Liver (tissue), 9 donors: ENCODE measurements around the gene WDCP. TPM values are rescaled to one million over a fixed set of nuclear protein-coding genes. Genes with fewer than 3 reads are reported as not detected.

Experiments
- DNase-seq: peaks from one replicate; pipeline ENCODE4 v3.0.0-alpha.2; 2017; ENCODE audit warnings: low spot score
- H3K27ac ChIP-seq, 2 donors: one replicate each; pipeline ENCODE4 v1.7.0; 2013; ENCODE audit warnings: inconsistent platforms in 2 of 2, low read length in 2 of 2, control low read depth in 1 of 2, low read depth in 1 of 2, mild to moderate bottlenecking in 1 of 2
- H3K27me3 ChIP-seq, 4 donors: one replicate each; pipeline versions ENCODE4 v1.6.1 to v1.7.0; 2013; ENCODE audit warnings: low read length in 3 of 4, inconsistent platforms in 1 of 4, mild to moderate bottlenecking in 1 of 4, moderate library complexity in 1 of 4; ENCODE audit not compliant: control insufficient read depth in 4 of 4, insufficient read depth in 4 of 4
- H3K36me3 ChIP-seq, 4 donors: one replicate each; pipeline versions ENCODE4 v1.6.1 to v1.7.0; 2013; ENCODE audit warnings: low read length in 3 of 4, mild to moderate bottlenecking in 3 of 4, low read depth in 1 of 4, moderate library complexity in 1 of 4; ENCODE audit not compliant: control insufficient read depth in 4 of 4, insufficient read depth in 3 of 4
- H3K4me1 ChIP-seq, 4 donors: one replicate each; pipeline versions ENCODE4 v1.6.1 to v1.7.0; 2013; ENCODE audit warnings: low read length in 3 of 4, mild to moderate bottlenecking in 3 of 4, moderate library complexity in 1 of 4; ENCODE audit not compliant: control insufficient read depth in 4 of 4, insufficient read depth in 4 of 4
- H3K4me3 ChIP-seq, 3 donors: one replicate each; pipeline versions ENCODE4 v1.6.1 to v1.7.0; 2013; ENCODE audit warnings: low read length in 3 of 3, control low read depth in 1 of 3, low read depth in 1 of 3, mild to moderate bottlenecking in 1 of 3
- H3K9ac ChIP-seq, 2 donors: one replicate each; pipeline ENCODE4 v1.7.0; 2013; ENCODE audit warnings: low read length in 2 of 2, mild to moderate bottlenecking in 2 of 2, moderate library complexity in 2 of 2, control low read depth in 1 of 2, low read depth in 1 of 2
- H3K9me3 ChIP-seq, 4 donors: one replicate each; pipeline versions ENCODE4 v1.6.1 to v1.7.0; 2013; ENCODE audit warnings: low read length in 3 of 4; ENCODE audit not compliant: control insufficient read depth in 4 of 4
- FOXA1 ChIP-seq: IDR thresholded peaks from 2 replicates; pipeline ENCODE4 v1.6.1; 2016; ENCODE audit warnings: antibody characterized with exemption
- FOXA2 ChIP-seq: IDR thresholded peaks from 2 replicates; pipeline ENCODE4 v1.6.1; 2016; ENCODE audit warnings: antibody characterized with exemption
- GABPA ChIP-seq, 2 donors: IDR thresholded peaks in 1 of 2; conservative IDR thresholded peaks in 1 of 2; 2 replicates each; pipeline ENCODE4 v1.6.1; 2016; ENCODE audit warnings: antibody characterized with exemption in 2 of 2, mild to moderate bottlenecking in 1 of 2, moderate library complexity in 1 of 2
- HNF4A ChIP-seq, 2 donors: conservative IDR thresholded peaks; 2 replicates each; pipeline ENCODE4 v1.6.1; 2016; ENCODE audit warnings: antibody characterized with exemption in 2 of 2, mild to moderate bottlenecking in 2 of 2
- HNF4G ChIP-seq: IDR thresholded peaks from 2 replicates; pipeline ENCODE4 v1.6.1; 2016; ENCODE audit warnings: antibody characterized with exemption
- NR2F2 ChIP-seq: IDR thresholded peaks from 2 replicates; pipeline ENCODE4 v1.6.1; 2016; ENCODE audit warnings: antibody characterized with exemption
- RAD21 ChIP-seq, 2 donors: IDR thresholded peaks; 2 replicates each; pipeline ENCODE4 v1.6.1; 2016; ENCODE audit warnings: antibody characterized with exemption in 2 of 2, mild to moderate bottlenecking in 2 of 2
- RXRA ChIP-seq, 2 donors: IDR thresholded peaks; 2 replicates each; pipeline ENCODE4 v1.6.1; 2017 to 2018; ENCODE audit warnings: antibody characterized with exemption in 2 of 2, mild to moderate bottlenecking in 1 of 2
- SP1 ChIP-seq: IDR thresholded peaks from 2 replicates; pipeline ENCODE4 v1.6.1; 2018; ENCODE audit warnings: antibody characterized with exemption, mild to moderate bottlenecking
- TAF1 ChIP-seq: conservative IDR thresholded peaks from 2 replicates; pipeline ENCODE4 v1.6.1; 2016; ENCODE audit warnings: antibody characterized with exemption, mild to moderate bottlenecking
- YY1 ChIP-seq: IDR thresholded peaks from 2 replicates; pipeline ENCODE4 v1.6.1; 2016; ENCODE audit warnings: antibody characterized with exemption, mild to moderate bottlenecking
- WGBS: extraction: QIAGEN DNeasy Blood & Tissue Kit; methylation state at CpG from one replicate; pipeline ENCODE4 v1.1.7; 2013; 5-methylcytosine and 5-hydroxymethylcytosine counted together
- polyA plus RNA-seq, 2 donors: library from polyadenylated mRNA; stranded (reverse) in 1 of 2; unstranded in 1 of 2; fragments of 200-250 nt in 1 of 2; fragments of >200 nt in 1 of 2; fragmentation: Nextera tagmentation in 1 of 2; extraction: Ambion mirVana in 1 of 2; gene quantifications; one replicate each; pipeline versions ENCODE4 v1.2.1 to v1.2.3, GENCODE V29; 2013 to 2015
- total RNA-seq, 2 donors: library from RNA; depleted of rRNA; stranded (reverse); fragments of >200 nt; gene quantifications; one replicate each; pipeline ENCODE4 v1.2.3, GENCODE V29; 2014
- TF ChIP-seq, protein P1 (sequence below): fragments of 150-350 bp; IDR thresholded peaks from 2 replicates; pipeline ENCODE4 v1.5.1; 2017; ENCODE audit warnings: improper control_type of control experiment, low read depth, low read length; ENCODE audit not compliant: missing input control
- TF ChIP-seq, protein P2 (sequence below): IDR thresholded peaks from 2 replicates; pipeline ENCODE4 v1.6.1; 2016; ENCODE audit warnings: antibody characterized with exemption, mild to moderate bottlenecking
- TF ChIP-seq, protein P3 (sequence below): IDR thresholded peaks from 2 replicates; pipeline ENCODE4 v1.6.1; 2016; ENCODE audit warnings: antibody characterized with exemption
- TF ChIP-seq, protein P4 (sequence below): IDR thresholded peaks from 2 replicates; pipeline ENCODE4 v1.6.1; 2016; ENCODE audit warnings: antibody characterized with exemption
- donor health status: healthy.
- donor health status: healthy.
- donor health status: healthy.
- donor health status: healthy.
- donor health status: healthy.

The WDCP gene
- total and polyA plus RNA-seq, 4 donors: 2.0 to 6.0 (median 4.4) TPM

DNA sequence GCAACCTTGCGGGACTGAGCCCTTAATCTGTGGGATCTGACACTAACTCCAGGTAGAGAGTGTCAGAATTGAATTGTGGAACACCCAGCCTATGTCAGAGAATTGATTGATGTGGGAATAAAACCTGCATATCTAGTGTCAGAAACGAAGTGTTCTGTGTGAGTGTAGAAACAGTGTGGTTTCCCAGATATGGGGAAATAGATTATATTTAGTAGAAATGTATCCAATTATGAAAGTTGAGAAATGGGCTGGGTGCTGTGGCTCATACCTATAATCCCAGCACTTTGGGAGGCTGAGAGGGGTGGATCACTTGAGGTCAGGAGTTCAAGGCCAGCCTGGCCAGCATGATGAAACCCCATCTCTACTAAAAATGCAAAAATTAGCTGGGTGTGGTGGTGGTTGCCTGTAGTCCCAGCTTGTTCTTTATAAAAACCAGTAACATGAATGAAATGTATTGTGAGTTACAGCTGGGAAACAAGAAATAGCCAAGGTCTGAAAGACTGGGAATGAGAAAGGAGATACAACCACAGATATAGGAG lies 41.7 kb upstream of the WDCP start:
- Histone ChIP-seq H3K9me3 (no peaks in the 10 kb centered on the region), H3K4me3 (no peak overlapping the region), H3K36me3 (no peaks in the 10 kb centered on the region), H3K9ac (no peak overlapping the region), H3K4me1 (peaks cover 0 to 12% (median 10%) of the 10 kb centered on the region in 4 donors), H3K27ac (no peak overlapping the region), H3K27me3 (no peaks in the 10 kb centered on the region)
- 45% methylated on average over 2 of the region's 2 CpGs for WGBS
- TF ChIP-seq, protein P1, sequence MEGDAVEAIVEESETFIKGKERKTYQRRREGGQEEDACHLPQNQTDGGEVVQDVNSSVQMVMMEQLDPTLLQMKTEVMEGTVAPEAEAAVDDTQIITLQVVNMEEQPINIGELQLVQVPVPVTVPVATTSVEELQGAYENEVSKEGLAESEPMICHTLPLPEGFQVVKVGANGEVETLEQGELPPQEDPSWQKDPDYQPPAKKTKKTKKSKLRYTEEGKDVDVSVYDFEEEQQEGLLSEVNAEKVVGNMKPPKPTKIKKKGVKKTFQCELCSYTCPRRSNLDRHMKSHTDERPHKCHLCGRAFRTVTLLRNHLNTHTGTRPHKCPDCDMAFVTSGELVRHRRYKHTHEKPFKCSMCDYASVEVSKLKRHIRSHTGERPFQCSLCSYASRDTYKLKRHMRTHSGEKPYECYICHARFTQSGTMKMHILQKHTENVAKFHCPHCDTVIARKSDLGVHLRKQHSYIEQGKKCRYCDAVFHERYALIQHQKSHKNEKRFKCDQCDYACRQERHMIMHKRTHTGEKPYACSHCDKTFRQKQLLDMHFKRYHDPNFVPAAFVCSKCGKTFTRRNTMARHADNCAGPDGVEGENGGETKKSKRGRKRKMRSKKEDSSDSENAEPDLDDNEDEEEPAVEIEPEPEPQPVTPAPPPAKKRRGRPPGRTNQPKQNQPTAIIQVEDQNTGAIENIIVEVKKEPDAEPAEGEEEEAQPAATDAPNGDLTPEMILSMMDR: no peak
- no peak for TF ChIP-seq SP1
- no peak for TF ChIP-seq TAF1
- TF ChIP-seq RXRA (IDR thresholded peaks at IDR 0.05): no peak
- no peak for TF ChIP-seq HNF4G
- no peak for TF ChIP-seq HNF4A (conservative IDR thresholded peaks at IDR 0.05)
- no peak for TF ChIP-seq RAD21 (IDR thresholded peaks at IDR 0.05)
- TF ChIP-seq FOXA1: no peak
- TF ChIP-seq, protein P2, sequence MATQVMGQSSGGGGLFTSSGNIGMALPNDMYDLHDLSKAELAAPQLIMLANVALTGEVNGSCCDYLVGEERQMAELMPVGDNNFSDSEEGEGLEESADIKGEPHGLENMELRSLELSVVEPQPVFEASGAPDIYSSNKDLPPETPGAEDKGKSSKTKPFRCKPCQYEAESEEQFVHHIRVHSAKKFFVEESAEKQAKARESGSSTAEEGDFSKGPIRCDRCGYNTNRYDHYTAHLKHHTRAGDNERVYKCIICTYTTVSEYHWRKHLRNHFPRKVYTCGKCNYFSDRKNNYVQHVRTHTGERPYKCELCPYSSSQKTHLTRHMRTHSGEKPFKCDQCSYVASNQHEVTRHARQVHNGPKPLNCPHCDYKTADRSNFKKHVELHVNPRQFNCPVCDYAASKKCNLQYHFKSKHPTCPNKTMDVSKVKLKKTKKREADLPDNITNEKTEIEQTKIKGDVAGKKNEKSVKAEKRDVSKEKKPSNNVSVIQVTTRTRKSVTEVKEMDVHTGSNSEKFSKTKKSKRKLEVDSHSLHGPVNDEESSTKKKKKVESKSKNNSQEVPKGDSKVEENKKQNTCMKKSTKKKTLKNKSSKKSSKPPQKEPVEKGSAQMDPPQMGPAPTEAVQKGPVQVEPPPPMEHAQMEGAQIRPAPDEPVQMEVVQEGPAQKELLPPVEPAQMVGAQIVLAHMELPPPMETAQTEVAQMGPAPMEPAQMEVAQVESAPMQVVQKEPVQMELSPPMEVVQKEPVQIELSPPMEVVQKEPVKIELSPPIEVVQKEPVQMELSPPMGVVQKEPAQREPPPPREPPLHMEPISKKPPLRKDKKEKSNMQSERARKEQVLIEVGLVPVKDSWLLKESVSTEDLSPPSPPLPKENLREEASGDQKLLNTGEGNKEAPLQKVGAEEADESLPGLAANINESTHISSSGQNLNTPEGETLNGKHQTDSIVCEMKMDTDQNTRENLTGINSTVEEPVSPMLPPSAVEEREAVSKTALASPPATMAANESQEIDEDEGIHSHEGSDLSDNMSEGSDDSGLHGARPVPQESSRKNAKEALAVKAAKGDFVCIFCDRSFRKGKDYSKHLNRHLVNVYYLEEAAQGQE: no peak
- TF ChIP-seq FOXA2: no peak
- TF ChIP-seq, protein P3, sequence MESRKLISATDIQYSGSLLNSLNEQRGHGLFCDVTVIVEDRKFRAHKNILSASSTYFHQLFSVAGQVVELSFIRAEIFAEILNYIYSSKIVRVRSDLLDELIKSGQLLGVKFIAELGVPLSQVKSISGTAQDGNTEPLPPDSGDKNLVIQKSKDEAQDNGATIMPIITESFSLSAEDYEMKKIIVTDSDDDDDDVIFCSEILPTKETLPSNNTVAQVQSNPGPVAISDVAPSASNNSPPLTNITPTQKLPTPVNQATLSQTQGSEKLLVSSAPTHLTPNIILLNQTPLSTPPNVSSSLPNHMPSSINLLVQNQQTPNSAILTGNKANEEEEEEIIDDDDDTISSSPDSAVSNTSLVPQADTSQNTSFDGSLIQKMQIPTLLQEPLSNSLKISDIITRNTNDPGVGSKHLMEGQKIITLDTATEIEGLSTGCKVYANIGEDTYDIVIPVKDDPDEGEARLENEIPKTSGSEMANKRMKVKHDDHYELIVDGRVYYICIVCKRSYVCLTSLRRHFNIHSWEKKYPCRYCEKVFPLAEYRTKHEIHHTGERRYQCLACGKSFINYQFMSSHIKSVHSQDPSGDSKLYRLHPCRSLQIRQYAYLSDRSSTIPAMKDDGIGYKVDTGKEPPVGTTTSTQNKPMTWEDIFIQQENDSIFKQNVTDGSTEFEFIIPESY: no peak
- no peak for TF ChIP-seq NR2F2
- no peak for DNase-seq

DNA sequence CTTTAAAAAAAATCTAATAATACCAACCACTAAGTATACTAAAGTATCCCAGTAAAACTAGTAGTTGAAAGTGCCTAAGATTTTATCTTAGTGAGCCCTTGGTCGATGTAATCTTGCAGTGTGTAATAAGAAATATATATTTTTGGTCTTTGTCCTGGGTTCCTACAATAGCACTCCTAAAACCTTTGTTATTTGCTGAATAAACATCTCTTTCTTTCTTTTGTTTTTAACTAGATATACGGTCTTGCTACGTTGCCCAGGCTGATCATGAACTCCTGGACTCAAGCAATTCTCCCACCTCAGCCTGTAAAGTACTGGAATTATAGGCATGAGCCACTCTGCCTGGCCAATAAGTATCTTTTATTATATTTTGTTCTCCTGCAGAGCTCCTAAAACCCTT lies 39.8 kb upstream of the WDCP start:
- TF ChIP-seq RAD21 (IDR thresholded peaks at IDR 0.05) (no peak), NR2F2 (no peak), YY1 (no peak), HNF4G (no peak), FOXA1 (no peak), GABPA (IDR thresholded peaks at IDR 0.05 in 1 of 2, conservative IDR thresholded peaks at IDR 0.05 in 1 of 2) (no peak), TAF1 (no peak), SP1 (no peak)
- TF ChIP-seq, protein P4, sequence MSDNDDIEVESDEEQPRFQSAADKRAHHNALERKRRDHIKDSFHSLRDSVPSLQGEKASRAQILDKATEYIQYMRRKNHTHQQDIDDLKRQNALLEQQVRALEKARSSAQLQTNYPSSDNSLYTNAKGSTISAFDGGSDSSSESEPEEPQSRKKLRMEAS: no peak
- H3K27me3 ChIP-seq: no peaks in the 10 kb centered on the region
- 87% methylated on average over 3 of the region's 3 CpGs for WGBS

More for the DNA sequence above, 39.8 kb upstream of the WDCP start:
- peaks cover 0 to 20% (median 15%) of the 10 kb centered on the region in 4 donors for H3K4me1 ChIP-seq
- H3K27ac ChIP-seq: no peak overlapping the region
- H3K9me3 ChIP-seq: no peaks in the 10 kb centered on the region
- H3K9ac ChIP-seq: no peak overlapping the region
- H3K36me3 ChIP-seq: no peaks in the 10 kb centered on the region
- no peak for DNase-seq
- no peak overlapping the region for H3K4me3 ChIP-seq
